Right lobe of liver (tissue), 4 donors: ENCODE measurements around the gene PRKAR2B.

Experiments used
- CTCF ChIP-seq, 4 donors: fragments of 200-600 bp in 3 of 4; fragments of 450-650 bp in 1 of 4; IDR thresholded peaks; one replicate each; pipeline versions ENCODE4 v1.5.1 to v1.8.0; 2016 to 2022; ENCODE audit warnings: antibody characterized with exemption in 4 of 4, mild to moderate bottlenecking in 2 of 4
- POLR2A ChIP-seq: fragments of 450-650 bp; IDR thresholded peaks from one replicate; pipeline ENCODE4 v1.6.1; 2017; ENCODE audit warnings: antibody characterized with exemption, mild to moderate bottlenecking
- donor health status: DM: no; HTN: no; CAD: no.
- donor health status: DM: no; HTN: no; CAD: no.
- donor health status: DM: no; HTN: yes; CAD: no.

DNA sequence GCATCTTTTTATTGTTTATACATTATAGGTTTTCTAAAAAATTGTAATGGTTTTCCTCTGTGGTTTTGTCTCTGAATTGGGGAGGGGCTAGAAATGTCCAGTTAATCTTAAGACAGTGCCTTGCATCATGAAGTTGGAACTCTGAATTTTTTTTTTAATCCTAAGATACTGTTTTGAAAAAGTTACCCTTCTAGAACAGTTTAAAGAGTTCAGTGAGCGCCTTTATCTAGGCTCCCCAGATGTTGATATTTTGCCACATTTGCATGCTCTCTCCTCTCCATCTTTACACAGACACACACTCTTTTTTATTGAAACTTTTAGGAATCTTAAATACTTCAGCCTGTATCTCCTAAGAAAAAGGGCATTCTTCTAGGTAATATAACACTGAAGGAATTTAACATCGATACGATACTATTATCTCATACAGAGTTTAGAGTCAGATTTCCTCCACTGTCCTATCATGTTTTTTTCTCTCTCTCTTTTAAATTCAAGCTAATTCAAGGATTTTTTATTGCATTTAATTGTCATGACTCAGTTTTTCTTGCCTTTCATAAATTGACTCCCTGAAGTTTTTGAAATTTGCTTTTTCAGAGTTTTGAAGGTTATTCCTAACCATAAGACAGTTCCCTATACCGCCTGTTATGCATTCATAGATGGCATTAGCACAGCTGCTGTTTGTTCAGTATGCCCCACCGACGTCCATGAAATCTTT lies 31.5 kb downstream of the PRKAR2B start:
- TF ChIP-seq CTCF (IDR thresholded peaks at IDR 0.05), result no peak
- TF ChIP-seq POLR2A, result no peak
